Measurements from ENCODE around the gene PSMB5. TPM values are rescaled to one million over a fixed set of nuclear protein-coding genes. Genes with fewer than 3 reads are reported as not detected.

Gene PSMB5
- total and polyA plus RNA-seq, 8 donors, result 114 to 199 (median 177) TPM

GRCh38 chr14:23000860-23001259 lies 33.8 kb downstream of the PSMB5 start:
- no peaks in the 10 kb centered on the region for H3K9me3 ChIP-seq
- ATAC-seq, result no peak
- H3K36me3 ChIP-seq, result peaks cover 0 to 4% of the 10 kb centered on the region in 2 donors
- no peaks in the 10 kb centered on the region for H3K27me3 ChIP-seq
- H3K27ac ChIP-seq, result no peak overlapping the region
- H3K4me3 ChIP-seq, result no peak overlapping the region
- no peak for TF ChIP-seq CTCF (IDR thresholded peaks at IDR 0.05)
- DNase-seq, result no peak
- H3K4me1 ChIP-seq, result peaks cover 0 to 11% of the 10 kb centered on the region in 2 donors
- intact Hi-C loops (cut with DNase I), result no loop called here

GRCh38 chr14:22998329-22999012 lies 36.2 kb downstream of the PSMB5 start:
- Histone ChIP-seq H3K4me1 (peaks cover 3 to 10% of the 10 kb centered on the region in 2 donors), H3K27ac (no peak overlapping the region), H3K36me3 (peaks cover 0 to 4% of the 10 kb centered on the region in 2 donors), H3K27me3 (no peaks in the 10 kb centered on the region), H3K4me3 (no peak overlapping the region), H3K9me3 (no peaks in the 10 kb centered on the region)
- TF ChIP-seq CTCF (IDR thresholded peaks at IDR 0.05), result no peak
- ATAC-seq, result no peak
- DNase-seq, result no peak
- intact Hi-C loops (cut with DNase I), result no loop called here

- peaks cover 3 to 10% of the 10 kb centered on the region in 2 donors for H3K4me1 ChIP-seq
- H3K4me3 ChIP-seq, result no peak overlapping the region
- H3K36me3 ChIP-seq, result peaks cover 0 to 4% of the 10 kb centered on the region in 2 donors
- intact Hi-C loops (cut with DNase I), result no loop called here
- no peak for TF ChIP-seq CTCF (IDR thresholded peaks at IDR 0.05)
- no peak for DNase-seq
- H3K9me3 ChIP-seq, result no peaks in the 10 kb centered on the region
- ATAC-seq, result no peak
- H3K27ac ChIP-seq, result no peak overlapping the region
- no peaks in the 10 kb centered on the region for H3K27me3 ChIP-seq
These were observed 36.9 kb downstream of the PSMB5 start for GRCh38 chr14:22997676-22998323.

- ATAC-seq (no peak), DNase-seq (no peak)
- H3K27me3 ChIP-seq, result no peaks in the 10 kb centered on the region
- TF ChIP-seq CTCF (IDR thresholded peaks at IDR 0.05), result no peak
- H3K36me3 ChIP-seq, result peaks cover 0 to 4% of the 10 kb centered on the region in 2 donors
- no peak overlapping the region for H3K27ac ChIP-seq
- no peak overlapping the region for H3K4me3 ChIP-seq
- no peaks in the 10 kb centered on the region for H3K9me3 ChIP-seq
- H3K4me1 ChIP-seq, result peaks cover 3 to 10% of the 10 kb centered on the region in 2 donors
- intact Hi-C loops (cut with DNase I), result no loop called here
These were observed 37.7 kb downstream of the PSMB5 start for GRCh38 chr14:22996768-22997654.

All from left lung (tissue), 10 donors.